Activated CD4-positive, alpha-beta T cell treated with anti-CD3 and anti-CD28 coated beads, Interleukin-2, amount 10 ng/mL, durations not matched to agents 7 days and 5 days (primary cell): ENCODE measurements around the gene RAB37. TPM values are rescaled to one million over a fixed set of nuclear protein-coding genes. Genes with fewer than 3 reads are reported as not detected.

ENCODE experiments used
- CTCF ChIA-PET: fragments of 350-600 bp; sonication (Branson Sonifier 250); formaldehyde crosslinking; loops from one replicate; lab custom pipeline; 2021; ENCODE audit warnings: antibody characterized with exemption; lab: Charles Lee
- POLR2A ChIA-PET: fragments of 350-600 bp; sonication (Branson Sonifier 250); formaldehyde crosslinking; loops from one replicate; lab custom pipeline; 2021; ENCODE audit warnings: antibody characterized with exemption; lab: Charles Lee
- DNase-seq: peaks from one replicate; pipeline ENCODE4 v3.0.0-alpha.2; 2020
- H3K27ac Mint-ChIP-seq: one replicate; pipeline ENCODE4 v1.8.0; 2021; ENCODE audit warnings: mild to moderate bottlenecking, moderate library complexity, mixed read lengths
- H3K27me3 Mint-ChIP-seq: one replicate; pipeline ENCODE4 v1.8.0; 2021; ENCODE audit warnings: mixed read lengths
- H3K36me3 Mint-ChIP-seq: one replicate; pipeline ENCODE4 v1.8.0; 2021; ENCODE audit warnings: low read depth, mixed read lengths
- H3K4me1 Mint-ChIP-seq: one replicate; pipeline ENCODE4 v1.8.0; 2021; ENCODE audit warnings: mixed read lengths
- H3K4me3 Mint-ChIP-seq: one replicate; pipeline ENCODE4 v1.8.0; 2021; ENCODE audit warnings: mild to moderate bottlenecking, moderate library complexity, mixed read lengths
- H3K9me3 Mint-ChIP-seq: one replicate; pipeline ENCODE4 v1.8.0; 2021; ENCODE audit warnings: mixed read lengths
- total RNA-seq, 2 experiments: library from RNA; stranded (reverse); gene quantifications; one replicate each; pipeline ENCODE4 v1.2.3, GENCODE V29; 2021

Gene RAB37
- total RNA-seq, 2 experiments from 2014 or later = 28.2 to 30.4 TPM

- Mint-ChIP-seq H3K4me1 (peaks cover 63% of the 10 kb centered on the region), H3K27me3 (no peaks in the 10 kb centered on the region), H3K36me3 (peaks cover 42% of the 10 kb centered on the region), H3K4me3 (peak overlapping the region; percentile 92), H3K9me3 (no peaks in the 10 kb centered on the region), H3K27ac (peak overlapping the region; percentile 84)
- ChIA-PET POLR2A (interaction anchor here (1.3 kb wide), 1 partner anchor 92 kb away, joined by 6 read pairs; no protein-coding TSS in a partner anchor), CTCF (interaction anchor here (0.8 to 3.8 kb wide), 13 partner anchors 9 to 487 kb away, joined by 3 to 24 read pairs (median 6); partner anchors contain the start of genes NAT9 and RAB37)
- peak; percentile 57 for DNase-seq
Measured at GRCh38 chr17:74749279-74750038, 12.4 kb downstream of the RAB37 start.

GRCh38 chr17:74750039-74750326 is 12.9 kb downstream of the RAB37 start:
- ChIA-PET CTCF (interaction anchor here (0.8 to 3.8 kb wide), 12 partner anchors 9 to 126 kb away, joined by 3 to 24 read pairs (median 6); partner anchors contain the start of gene RAB37), POLR2A (interaction anchor here (1.3 kb wide), 1 partner anchor 93 kb away, joined by 6 read pairs; no protein-coding TSS in a partner anchor)
- Mint-ChIP-seq H3K4me3 (peak overlapping the region; percentile 92), H3K27me3 (no peaks in the 10 kb centered on the region), H3K9me3 (no peaks in the 10 kb centered on the region), H3K27ac (peak overlapping the region; percentile 84), H3K4me1 (peaks cover 63% of the 10 kb centered on the region), H3K36me3 (peaks cover 44% of the 10 kb centered on the region)
- DNase-seq = no peak

GRCh38 chr17:74750327-74751069 is 13.4 kb downstream of the RAB37 start:
- no peaks in the 10 kb centered on the region for H3K27me3 Mint-ChIP-seq
- no peak for DNase-seq
- peak overlapping the region; percentile 84 for H3K27ac Mint-ChIP-seq
- ChIA-PET POLR2A (interaction anchor here (1.3 kb wide), 1 partner anchor 93 kb away, joined by 6 read pairs; no protein-coding TSS in a partner anchor), CTCF (interaction anchor here (0.8 to 3.8 kb wide), 12 partner anchors 8 to 125 kb away, joined by 3 to 24 read pairs (median 6); partner anchors contain the start of gene RAB37)
- peaks cover 69% of the 10 kb centered on the region for H3K4me1 Mint-ChIP-seq
- peak overlapping the region; percentile 92 for H3K4me3 Mint-ChIP-seq
- no peaks in the 10 kb centered on the region for H3K9me3 Mint-ChIP-seq
- peaks cover 49% of the 10 kb centered on the region for H3K36me3 Mint-ChIP-seq

- H3K4me3 Mint-ChIP-seq = peak overlapping the region; percentile 92
- H3K27ac Mint-ChIP-seq = peak overlapping the region; percentile 77
- ChIA-PET CTCF (interaction anchor here (2.0 to 3.8 kb wide), 2 partner anchors 12 to 94 kb away, joined by 5 to 17 read pairs; no protein-coding TSS in a partner anchor), POLR2A (no interaction called here)
- H3K36me3 Mint-ChIP-seq = peaks cover 54% of the 10 kb centered on the region
- DNase-seq = no peak
- H3K4me1 Mint-ChIP-seq = peaks cover 64% of the 10 kb centered on the region
- H3K27me3 Mint-ChIP-seq = no peaks in the 10 kb centered on the region
- H3K9me3 Mint-ChIP-seq = no peaks in the 10 kb centered on the region
Measured at GRCh38 chr17:74752415-74752814, 15.4 kb downstream of the RAB37 start.

- H3K9me3 Mint-ChIP-seq = no peaks in the 10 kb centered on the region
- peak overlapping the region; percentile 92 for H3K4me3 Mint-ChIP-seq
- ChIA-PET POLR2A (no interaction called here), CTCF (interaction anchor here (1.0 to 2.0 kb wide), 3 partner anchors 11 to 29 kb away, joined by 3 to 5 read pairs (median 3); no protein-coding TSS in a partner anchor)
- H3K4me1 Mint-ChIP-seq = peaks cover 64% of the 10 kb centered on the region
- H3K36me3 Mint-ChIP-seq = peaks cover 54% of the 10 kb centered on the region
- no peak for DNase-seq
- no peaks in the 10 kb centered on the region for H3K27me3 Mint-ChIP-seq
- H3K27ac Mint-ChIP-seq = peak overlapping the region; percentile 77
Measured at GRCh38 chr17:74752822-74753401, 15.9 kb downstream of the RAB37 start.

- ChIA-PET CTCF (interaction anchor here (1.1 to 2.4 kb wide), 4 partner anchors 9 to 97 kb away, joined by 3 to 8 read pairs (median 4); no protein-coding TSS in a partner anchor), POLR2A (no interaction called here)
- H3K27ac Mint-ChIP-seq = peak overlapping the region; percentile 46
- peaks cover 52% of the 10 kb centered on the region for H3K36me3 Mint-ChIP-seq
- H3K4me1 Mint-ChIP-seq = peaks cover 82% of the 10 kb centered on the region
- no peak overlapping the region for H3K4me3 Mint-ChIP-seq
- no peaks in the 10 kb centered on the region for H3K27me3 Mint-ChIP-seq
- no peak for DNase-seq
- H3K9me3 Mint-ChIP-seq = no peaks in the 10 kb centered on the region
Measured at GRCh38 chr17:74754832-74755231, 17.8 kb downstream of the RAB37 start.

- Mint-ChIP-seq H3K4me3 (no peak overlapping the region), H3K4me1 (peaks cover 89% of the 10 kb centered on the region), H3K27me3 (no peaks in the 10 kb centered on the region), H3K27ac (peak overlapping the region; percentile 25), H3K36me3 (peaks cover 45% of the 10 kb centered on the region), H3K9me3 (no peaks in the 10 kb centered on the region)
- DNase-seq = no peak
- POLR2A ChIA-PET = no interaction called here
- CTCF ChIA-PET = interaction anchor here (0.7 to 2.4 kb wide), 8 partner anchors 10 to 462 kb away, joined by 3 to 8 read pairs (median 4); no protein-coding TSS in a partner anchor
Measured at GRCh38 chr17:74755533-74755932, 18.5 kb downstream of the RAB37 start.

GRCh38 chr17:74756891-74757290 is 19.8 kb downstream of the RAB37 start:
- peaks cover 32% of the 10 kb centered on the region for H3K36me3 Mint-ChIP-seq
- H3K27ac Mint-ChIP-seq = peak overlapping the region; percentile 76
- ChIA-PET CTCF (interaction anchor here (0.7 to 5.1 kb wide), 6 partner anchors 7 to 19 kb away, joined by 3 to 26 read pairs (median 12); no protein-coding TSS in a partner anchor), POLR2A (no interaction called here)
- no peak overlapping the region for H3K4me3 Mint-ChIP-seq
- DNase-seq = no peak
- peaks cover 90% of the 10 kb centered on the region for H3K4me1 Mint-ChIP-seq
- H3K27me3 Mint-ChIP-seq = no peaks in the 10 kb centered on the region
- no peaks in the 10 kb centered on the region for H3K9me3 Mint-ChIP-seq

GRCh38 chr17:74757502-74757901 is 20.4 kb downstream of the RAB37 start:
- Mint-ChIP-seq H3K27me3 (no peaks in the 10 kb centered on the region), H3K9me3 (no peaks in the 10 kb centered on the region), H3K36me3 (peaks cover 27% of the 10 kb centered on the region), H3K4me1 (peaks cover 83% of the 10 kb centered on the region), H3K4me3 (peak overlapping the region; percentile 41), H3K27ac (peak overlapping the region; percentile 64)
- no peak for DNase-seq
- ChIA-PET POLR2A (no interaction called here), CTCF (interaction anchor here (2.6 to 5.1 kb wide), 5 partner anchors 8 to 21 kb away, joined by 12 to 38 read pairs (median 24); partner anchors contain the start of gene NHERF1)

GRCh38 chr17:74757931-74758847 is 21.1 kb downstream of the RAB37 start:
- ChIA-PET POLR2A (interaction anchor here (0.6 kb wide), 1 partner anchor 192 kb away, joined by 6 read pairs; no protein-coding TSS in a partner anchor), CTCF (interaction anchor here (1.4 to 5.1 kb wide), 8 partner anchors 8 to 101 kb away, joined by 4 to 38 read pairs (median 16); partner anchors contain the start of genes NAT9 and NHERF1)
- H3K4me3 Mint-ChIP-seq = peak overlapping the region; percentile 71
- peak overlapping the region; percentile 80 for H3K27ac Mint-ChIP-seq
- DNase-seq = no peak
- H3K9me3 Mint-ChIP-seq = no peaks in the 10 kb centered on the region
- H3K36me3 Mint-ChIP-seq = peaks cover 24% of the 10 kb centered on the region
- H3K27me3 Mint-ChIP-seq = no peaks in the 10 kb centered on the region
- peaks cover 81% of the 10 kb centered on the region for H3K4me1 Mint-ChIP-seq

- DNase-seq = no peak
- ChIA-PET POLR2A (interaction anchor here (0.6 kb wide), 2 partner anchors 88 to 193 kb away, joined by 3 to 6 read pairs; no protein-coding TSS in a partner anchor), CTCF (interaction anchor here (1.0 to 5.1 kb wide), 11 partner anchors 9 to 101 kb away, joined by 3 to 38 read pairs (median 12); partner anchors contain the start of genes NAT9 and NHERF1)
- H3K27ac Mint-ChIP-seq = peak overlapping the region; percentile 80
- peaks cover 21% of the 10 kb centered on the region for H3K36me3 Mint-ChIP-seq
- H3K27me3 Mint-ChIP-seq = no peaks in the 10 kb centered on the region
- H3K4me3 Mint-ChIP-seq = peak overlapping the region; percentile 71
- H3K4me1 Mint-ChIP-seq = peaks cover 74% of the 10 kb centered on the region
- H3K9me3 Mint-ChIP-seq = no peaks in the 10 kb centered on the region
Measured at GRCh38 chr17:74758848-74759168, 21.8 kb downstream of the RAB37 start.
